ENCODE data around the gene RFTN1.

RFTN1 gene

DNA sequence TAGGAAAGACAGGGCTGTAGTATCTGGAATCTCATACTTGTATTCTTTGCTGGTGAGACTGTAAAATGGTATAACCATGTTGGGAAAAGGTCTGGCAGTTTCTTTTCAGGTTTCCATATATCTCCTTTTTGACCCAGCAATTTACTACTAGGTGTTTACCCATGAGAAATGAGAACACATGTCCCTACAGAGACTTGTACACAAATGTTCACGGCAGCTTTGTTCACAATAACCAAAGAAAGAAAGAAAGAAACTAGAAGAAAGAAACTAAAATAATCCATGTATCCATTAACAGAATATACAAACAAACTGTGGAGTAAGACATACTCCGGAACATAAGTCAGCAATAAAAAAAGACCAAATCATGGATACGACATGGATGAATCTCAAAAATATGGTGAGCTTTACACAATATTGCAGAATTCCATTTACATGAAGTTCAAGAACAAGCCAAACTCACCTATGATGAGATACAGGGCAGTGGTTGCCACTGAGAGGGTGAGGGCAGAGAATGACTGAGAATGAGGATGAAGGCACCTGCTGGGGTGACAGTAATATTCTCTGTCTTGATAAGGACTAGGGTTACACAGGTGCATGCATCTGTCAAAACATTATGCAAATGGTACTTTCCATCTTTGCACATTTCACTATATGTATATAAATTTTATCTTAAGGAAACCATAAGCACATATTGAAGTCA is 2.7 kb downstream of the RFTN1 start:
- no peak for DNase-seq (ENCODE audit: insufficient read length, low spot score)
- FAIRE-seq: peak; percentile 81
- TF ChIP-seq TAF1 (IDR thresholded peaks at IDR 0.05; ENCODE audit: low read depth, low read length) (peak; percentile 24; the same call in 1 of the 2 replicates), POLR2AphosphoS5 (IDR thresholded peaks at IDR 0.05; ENCODE audit: low read depth, low read length) (peak; percentile 89), POLR2A (IDR thresholded peaks at IDR 0.05; ENCODE audit: low read depth, low read length) (peak; percentile 92), POU2F2 (IDR thresholded peaks at IDR 0.05; ENCODE audit: low read depth, low read length) (peak; percentile 93), PAX5 (IDR thresholded peaks at IDR 0.05; ENCODE audit: insufficient read depth, low read length, severe bottlenecking) (no peak), SPI1 (IDR thresholded peaks at IDR 0.05; ENCODE audit: low read depth, low read length) (no peak)

DNA sequence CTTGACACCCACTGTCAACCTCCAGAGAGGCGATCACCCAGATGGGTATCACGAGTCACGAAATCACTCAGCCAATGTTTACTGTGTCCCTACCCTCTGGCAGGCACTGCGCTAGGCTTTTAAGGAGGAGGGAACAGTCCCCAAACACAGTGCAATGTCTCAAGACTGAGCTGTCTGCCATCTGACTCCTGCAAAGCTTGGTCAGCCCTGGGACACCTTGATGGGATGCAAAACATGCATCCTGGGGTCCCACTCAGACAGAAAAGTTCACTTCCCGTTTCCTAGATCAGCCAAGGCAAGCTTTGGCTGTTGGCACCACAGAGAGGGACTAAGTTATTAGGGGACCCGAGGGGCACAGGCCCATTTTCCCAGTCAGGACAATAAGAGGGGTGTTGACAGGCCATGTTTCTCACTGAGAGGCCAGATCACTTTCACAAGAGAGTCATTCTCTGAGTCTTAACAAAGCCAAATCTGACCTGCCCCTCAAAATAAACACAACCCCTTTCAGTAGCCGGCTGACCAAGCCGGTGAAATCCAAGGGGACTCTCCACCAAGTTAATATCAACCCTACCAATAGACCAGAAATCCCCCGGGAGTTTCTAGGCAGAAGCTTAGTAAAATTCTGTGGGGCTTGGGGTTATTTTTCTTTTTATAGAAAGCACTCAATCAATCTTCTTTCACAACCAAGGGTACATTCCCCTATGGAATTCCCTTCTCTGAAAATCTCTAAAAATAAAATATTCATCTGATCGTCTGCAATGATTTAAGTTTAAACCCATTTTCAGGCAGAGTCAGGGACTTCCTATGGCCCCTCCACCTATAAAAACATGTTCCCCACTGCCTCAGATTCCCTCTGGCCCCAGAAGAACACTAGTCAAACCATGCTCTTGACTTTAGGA is 3.5 kb downstream of the RFTN1 start:
- FAIRE-seq (peak; percentile 78), DNase-seq (ENCODE audit: insufficient read length, low spot score) (no peak)
- TF ChIP-seq SPI1 (IDR thresholded peaks at IDR 0.05; ENCODE audit: low read depth, low read length): peak; percentile 90
- peak; percentile 87 for TF ChIP-seq POLR2AphosphoS5 (IDR thresholded peaks at IDR 0.05; ENCODE audit: low read depth, low read length)
- peak; percentile 70; the same call in 1 of the 2 replicates for TF ChIP-seq POU2F2 (IDR thresholded peaks at IDR 0.05; ENCODE audit: low read depth, low read length)
- TF ChIP-seq TAF1 (IDR thresholded peaks at IDR 0.05; ENCODE audit: low read depth, low read length): peak; percentile 68
- peak; percentile 90 for TF ChIP-seq POLR2A (IDR thresholded peaks at IDR 0.05; ENCODE audit: low read depth, low read length)
- no peak for TF ChIP-seq PAX5 (IDR thresholded peaks at IDR 0.05; ENCODE audit: insufficient read depth, low read length, severe bottlenecking)

DNA sequence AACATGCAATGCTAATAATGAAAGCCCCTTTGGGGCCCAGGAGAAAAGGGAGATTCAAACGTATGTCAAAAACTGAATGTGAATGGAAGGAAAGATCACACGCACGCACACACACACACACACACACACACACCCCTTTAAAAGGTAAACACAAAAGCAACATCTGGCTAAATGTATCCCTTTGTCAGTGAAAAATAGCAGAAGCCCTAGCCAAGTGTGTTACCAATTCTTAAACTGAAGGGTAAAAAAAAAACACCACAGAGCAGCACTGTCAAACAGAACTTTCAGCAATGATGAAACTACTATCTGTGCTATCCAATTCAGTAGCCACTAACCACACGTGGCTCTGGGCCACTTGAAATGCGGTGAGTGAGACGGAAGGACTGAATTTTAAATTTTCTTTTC is 4.9 kb downstream of the RFTN1 start:
- DNase-seq (ENCODE audit: insufficient read length, low spot score) (no peak), FAIRE-seq (peak; percentile 83)
- TF ChIP-seq TAF1 (IDR thresholded peaks at IDR 0.05; ENCODE audit: low read depth, low read length): peak; percentile 37; the same call in 1 of the 2 replicates
- TF ChIP-seq POU2F2 (IDR thresholded peaks at IDR 0.05; ENCODE audit: low read depth, low read length): no peak
- TF ChIP-seq POLR2AphosphoS5 (IDR thresholded peaks at IDR 0.05; ENCODE audit: low read depth, low read length): no peak; the same call in 1 of the 2 replicates
- TF ChIP-seq SPI1 (IDR thresholded peaks at IDR 0.05; ENCODE audit: low read depth, low read length): 0 out of 2 replicates have a peak, but pooled peaks have one; percentile 27
- no peak; the same call in 1 of the 2 replicates for TF ChIP-seq POLR2A (IDR thresholded peaks at IDR 0.05; ENCODE audit: low read depth, low read length)
- no peak for TF ChIP-seq PAX5 (IDR thresholded peaks at IDR 0.05; ENCODE audit: insufficient read depth, low read length, severe bottlenecking)

DNA sequence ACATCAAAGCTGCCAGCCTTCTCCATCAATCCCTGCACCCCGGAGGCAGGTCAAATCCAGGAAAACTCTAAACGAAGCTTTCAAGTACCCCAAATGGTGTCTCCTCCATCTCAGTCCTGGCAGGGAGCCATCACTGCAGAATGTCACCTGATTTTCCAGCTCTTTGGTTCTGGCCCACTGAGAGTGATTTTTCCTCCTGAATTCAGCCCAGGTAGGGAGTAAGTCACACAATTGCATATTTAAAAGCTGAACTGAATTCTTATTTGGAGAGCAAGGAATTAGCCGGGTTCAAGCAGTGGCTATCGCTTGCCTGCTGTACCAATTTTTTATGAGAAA is 5.3 kb downstream of the RFTN1 start:
- FAIRE-seq (no peak), DNase-seq (ENCODE audit: insufficient read length, low spot score) (no peak)
- no peak; the same call in 1 of the 2 replicates for TF ChIP-seq POU2F2 (IDR thresholded peaks at IDR 0.05; ENCODE audit: low read depth, low read length)
- no peak for TF ChIP-seq POLR2A (IDR thresholded peaks at IDR 0.05; ENCODE audit: low read depth, low read length)
- no peak for TF ChIP-seq POLR2AphosphoS5 (IDR thresholded peaks at IDR 0.05; ENCODE audit: low read depth, low read length)
- no peak for TF ChIP-seq PAX5 (IDR thresholded peaks at IDR 0.05; ENCODE audit: insufficient read depth, low read length, severe bottlenecking)
- no peak for TF ChIP-seq SPI1 (IDR thresholded peaks at IDR 0.05; ENCODE audit: low read depth, low read length)
- TF ChIP-seq TAF1 (IDR thresholded peaks at IDR 0.05; ENCODE audit: low read depth, low read length): no peak

DNA sequence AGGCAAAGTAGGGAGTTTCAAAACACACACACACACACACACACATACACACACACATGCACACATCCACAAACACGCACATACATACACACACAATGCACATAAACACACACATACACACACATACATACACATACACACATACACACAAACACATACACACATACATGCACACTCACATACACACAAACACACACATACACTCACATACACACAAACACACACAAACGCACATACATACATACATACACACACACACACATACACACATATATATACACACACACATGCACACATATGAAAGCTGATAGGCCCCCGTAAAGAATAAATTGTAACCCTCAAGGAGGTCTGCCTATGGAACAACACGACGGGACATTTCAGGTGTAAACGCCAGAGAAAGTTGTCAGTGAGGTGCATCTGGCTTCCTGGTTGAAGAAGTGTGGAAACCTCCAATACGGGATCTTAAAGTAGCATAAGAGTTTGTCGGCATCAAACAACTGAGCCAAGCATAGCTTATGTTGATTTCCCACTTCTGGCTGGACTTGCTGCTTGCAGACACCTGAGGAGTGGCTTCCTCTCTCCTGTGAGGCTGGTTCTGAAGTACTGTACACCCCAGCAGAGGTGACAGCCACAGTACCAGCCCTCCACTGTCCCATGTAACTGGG is 5.8 kb downstream of the RFTN1 start:
- TF ChIP-seq TAF1 (IDR thresholded peaks at IDR 0.05; ENCODE audit: low read depth, low read length) (no peak), POLR2A (IDR thresholded peaks at IDR 0.05; ENCODE audit: low read depth, low read length) (peak; percentile 68), SPI1 (IDR thresholded peaks at IDR 0.05; ENCODE audit: low read depth, low read length) (no peak), POU2F2 (IDR thresholded peaks at IDR 0.05; ENCODE audit: low read depth, low read length) (no peak), PAX5 (IDR thresholded peaks at IDR 0.05; ENCODE audit: insufficient read depth, low read length, severe bottlenecking) (no peak), POLR2AphosphoS5 (IDR thresholded peaks at IDR 0.05; ENCODE audit: low read depth, low read length) (peak; percentile 78)
- peak; percentile 98 for FAIRE-seq
- no peak for DNase-seq (ENCODE audit: insufficient read length, low spot score)

DNA sequence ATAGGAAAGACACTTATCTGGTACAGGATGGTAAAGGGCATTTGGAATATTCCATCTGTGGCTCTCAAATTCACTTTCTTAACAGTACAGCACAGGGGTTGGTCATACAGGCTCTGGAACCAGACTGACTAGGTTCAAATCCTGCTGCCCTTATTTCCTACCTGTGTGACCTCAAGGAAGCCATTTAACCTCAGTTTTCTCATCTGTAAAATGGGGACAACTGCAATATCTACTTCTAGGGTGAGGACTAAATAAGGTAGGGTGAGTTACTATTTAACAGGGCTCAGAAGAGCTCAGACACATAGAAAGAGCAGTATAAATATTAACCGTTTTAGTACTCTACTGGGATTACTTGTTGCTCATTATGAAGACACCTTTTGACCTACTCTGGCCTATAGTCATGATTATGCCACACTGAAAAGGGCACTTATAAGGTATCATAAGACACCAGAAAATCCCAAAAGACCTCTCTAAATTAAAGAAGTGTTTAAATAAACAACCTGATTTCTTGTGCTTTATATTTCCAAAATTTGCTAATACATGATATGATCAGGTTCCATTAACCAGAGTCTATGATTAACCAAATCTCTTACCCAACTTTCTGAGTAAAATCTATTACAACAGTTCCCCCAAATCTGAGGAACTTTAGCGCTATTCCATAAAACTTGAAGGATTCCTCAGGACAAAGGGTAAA is 6.5 kb downstream of the RFTN1 start:
- FAIRE-seq (no peak), DNase-seq (ENCODE audit: insufficient read length, low spot score) (no peak)
- TF ChIP-seq POU2F2 (IDR thresholded peaks at IDR 0.05; ENCODE audit: low read depth, low read length) (no peak), POLR2AphosphoS5 (IDR thresholded peaks at IDR 0.05; ENCODE audit: low read depth, low read length) (peak; percentile 51; the same call in 1 of the 2 replicates), SPI1 (IDR thresholded peaks at IDR 0.05; ENCODE audit: low read depth, low read length) (no peak), TAF1 (IDR thresholded peaks at IDR 0.05; ENCODE audit: low read depth, low read length) (no peak), PAX5 (IDR thresholded peaks at IDR 0.05; ENCODE audit: insufficient read depth, low read length, severe bottlenecking) (no peak), POLR2A (IDR thresholded peaks at IDR 0.05; ENCODE audit: low read depth, low read length) (peak; percentile 33; the same call in 1 of the 2 replicates)

DNA sequence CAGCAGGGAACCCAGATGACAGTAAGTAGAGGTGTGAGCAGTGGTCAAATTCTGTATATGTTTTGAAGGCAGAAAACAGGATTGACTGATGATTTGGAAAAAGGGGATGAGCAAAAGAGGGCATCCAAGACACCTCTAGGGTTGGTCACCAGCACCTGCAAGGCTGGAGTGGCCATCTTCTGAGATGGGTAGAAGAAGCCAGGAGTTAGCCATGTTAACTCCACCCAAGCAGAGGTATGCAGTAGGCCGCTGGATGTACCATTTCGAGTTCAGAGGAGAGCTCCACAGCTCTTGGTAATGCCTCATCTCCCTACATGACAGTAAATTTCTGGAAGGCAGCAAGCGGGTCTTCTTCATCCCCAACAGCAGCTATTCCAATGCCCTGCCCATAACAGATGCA is 7.0 kb downstream of the RFTN1 start:
- FAIRE-seq: peak; percentile 23
- DNase-seq (ENCODE audit: insufficient read length, low spot score): no peak
- TF ChIP-seq POLR2AphosphoS5 (IDR thresholded peaks at IDR 0.05; ENCODE audit: low read depth, low read length): 0 out of 2 replicates have a peak, but pooled peaks have one; percentile 16
- no peak for TF ChIP-seq POU2F2 (IDR thresholded peaks at IDR 0.05; ENCODE audit: low read depth, low read length)
- TF ChIP-seq POLR2A (IDR thresholded peaks at IDR 0.05; ENCODE audit: low read depth, low read length): no peak; the same call in 1 of the 2 replicates
- no peak for TF ChIP-seq PAX5 (IDR thresholded peaks at IDR 0.05; ENCODE audit: insufficient read depth, low read length, severe bottlenecking)
- TF ChIP-seq SPI1 (IDR thresholded peaks at IDR 0.05; ENCODE audit: low read depth, low read length): no peak

DNA sequence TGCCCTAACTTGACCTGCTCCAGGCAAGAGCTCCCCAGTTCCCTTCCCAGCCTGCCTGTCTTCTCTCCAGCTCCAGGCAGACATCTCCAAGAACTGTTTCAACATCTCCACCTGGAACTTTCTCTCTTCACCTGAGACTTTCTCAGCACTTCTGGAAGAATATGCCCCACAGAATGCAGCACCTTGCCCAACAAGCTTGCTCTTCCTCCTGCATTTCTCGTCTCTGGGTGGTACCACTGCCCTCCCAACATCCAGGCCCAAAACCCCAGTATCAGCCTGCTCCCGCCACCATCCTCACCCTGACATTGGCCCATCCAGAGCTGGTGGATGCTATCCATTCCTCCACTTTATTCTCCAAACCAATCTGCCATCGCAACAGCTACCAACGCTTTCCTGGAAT is 8.8 kb downstream of the RFTN1 start:
- FAIRE-seq (peak; percentile 9), DNase-seq (ENCODE audit: insufficient read length, low spot score) (no peak)
- TF ChIP-seq POU2F2 (IDR thresholded peaks at IDR 0.05; ENCODE audit: low read depth, low read length): no peak
- peak; percentile 78 for TF ChIP-seq POLR2AphosphoS5 (IDR thresholded peaks at IDR 0.05; ENCODE audit: low read depth, low read length)
